ENCODE data around the gene RANBP1.
"Not testable (repeated sequence)": the region's sequence is repeated elsewhere in the genome, so short reads cannot be mapped to it uniquely, and the experiment has no call there.

The RANBP1 gene

DNA sequence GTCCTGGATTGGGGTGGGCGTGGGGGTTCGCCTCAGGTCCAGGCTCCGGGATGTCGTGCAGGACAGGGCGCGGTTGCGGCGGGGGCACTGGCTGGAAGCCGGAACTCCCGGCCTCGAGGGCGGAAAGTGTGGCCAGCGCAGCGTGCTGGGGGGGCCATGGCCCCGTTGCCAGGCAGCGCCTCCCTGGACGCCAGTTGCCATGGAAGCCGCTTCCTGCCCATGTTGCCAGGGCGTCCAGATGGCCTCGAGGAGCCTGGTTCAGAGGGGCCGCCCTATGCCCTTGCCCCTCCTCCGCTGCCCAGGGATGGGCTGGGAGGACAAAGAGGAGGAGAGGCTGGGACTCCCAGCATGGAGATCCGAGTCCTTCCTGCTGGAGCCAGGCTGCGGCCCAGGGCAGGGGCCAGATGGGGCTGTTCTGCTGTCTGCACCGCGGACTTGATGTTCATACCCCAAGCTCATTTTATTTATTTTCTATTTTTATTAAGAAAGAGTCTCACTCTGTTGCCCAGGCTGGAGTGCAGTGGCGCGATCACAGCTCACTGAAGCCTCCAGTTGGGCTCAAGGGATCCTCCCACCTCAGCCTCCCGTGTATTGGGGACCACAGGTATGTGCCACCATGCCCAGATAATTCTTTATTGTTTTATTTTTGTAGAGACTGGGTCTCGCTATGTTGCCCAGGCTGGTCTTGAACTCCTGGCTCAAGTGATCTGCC lies 39.6 kb downstream of the RANBP1 start:
- DNase-seq: no peak

- no peak for DNase-seq
Observed at GRCh38 chr22:20156042-20156389, 40.1 kb downstream of the RANBP1 start.

GRCh38 chr22:20156611-20157429 lies 40.9 kb downstream of the RANBP1 start:
- peak; percentile 19 to 24 for DNase-seq

- DNase-seq: no peak
Observed at GRCh38 chr22:20157430-20158183, 41.7 kb downstream of the RANBP1 start.

- DNase-seq: no peak
Observed at GRCh38 chr22:20158391-20159036, 42.6 kb downstream of the RANBP1 start.

DNA sequence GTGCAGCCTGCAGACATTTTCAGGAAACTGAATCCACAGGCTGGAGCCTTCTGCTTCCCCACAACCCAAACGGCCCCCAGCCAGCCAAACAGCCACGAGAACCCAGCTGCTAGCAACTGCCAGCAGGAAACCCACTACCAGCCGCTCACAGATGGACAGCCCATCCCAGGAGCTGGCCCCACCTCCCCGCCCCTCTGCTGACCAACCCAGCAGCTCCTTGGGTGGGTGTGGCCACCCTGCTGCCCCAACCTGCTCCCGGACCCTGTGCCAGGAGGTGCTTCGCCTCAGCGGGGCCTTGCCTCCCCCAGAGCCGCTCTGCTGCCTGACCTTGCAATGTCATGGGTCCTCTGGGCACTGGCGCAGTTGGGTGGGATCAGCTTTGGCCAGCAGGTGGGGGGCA lies 43.2 kb downstream of the RANBP1 start:
- DNase-seq: no peak

GRCh38 chr22:20159531-20159930 lies 43.6 kb downstream of the RANBP1 start:
- DNase-seq: not testable (repeated sequence)

- DNase-seq: no peak
Observed at GRCh38 chr22:20160041-20160440, 44.1 kb downstream of the RANBP1 start.

- no peak for DNase-seq
Observed at GRCh38 chr22:20164863-20165262, 49.0 kb downstream of the RANBP1 start.

DNA sequence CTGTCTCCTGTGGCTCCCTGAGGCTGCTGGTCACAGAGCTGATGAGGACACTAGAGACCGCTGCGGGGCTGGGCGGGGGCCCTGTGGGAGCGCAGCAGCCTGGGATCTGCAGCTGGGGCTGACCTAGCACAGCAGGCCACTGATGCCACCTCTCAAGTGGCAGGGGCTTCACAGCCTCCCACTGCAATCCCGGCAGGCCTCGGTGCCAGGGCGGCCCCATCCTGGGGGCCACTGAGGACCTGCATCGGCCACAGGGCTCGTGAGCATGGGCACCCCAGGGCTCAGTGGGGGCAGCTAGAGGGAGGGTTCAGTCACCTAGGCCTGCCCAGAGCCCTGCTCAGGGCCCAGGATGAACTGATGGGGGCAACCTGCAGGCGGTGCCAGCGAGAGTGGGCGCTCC lies 49.5 kb downstream of the RANBP1 start:
- no peak for DNase-seq

DNA sequence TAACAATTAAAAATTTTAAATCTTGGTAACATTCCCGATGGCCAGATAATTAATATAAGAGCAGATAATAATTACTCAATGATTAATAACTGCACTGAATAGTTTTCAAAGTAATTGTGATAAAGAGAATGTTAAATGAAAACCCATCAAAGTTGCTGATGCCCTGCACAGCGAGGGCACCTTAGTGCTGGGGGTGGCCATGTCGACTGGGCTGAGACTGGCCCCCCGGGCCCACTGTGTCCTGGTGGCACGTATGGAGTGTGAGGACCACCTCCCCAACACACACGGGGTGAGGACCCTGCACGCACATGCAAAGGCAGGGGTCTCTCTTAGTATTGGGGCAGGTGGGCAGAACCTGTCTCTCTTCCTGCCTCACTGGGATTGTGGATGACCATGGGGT lies 50.0 kb downstream of the RANBP1 start:
- DNase-seq: no peak

- DNase-seq: no peak
Observed at GRCh38 chr22:20166703-20167102, 50.8 kb downstream of the RANBP1 start.

DNA sequence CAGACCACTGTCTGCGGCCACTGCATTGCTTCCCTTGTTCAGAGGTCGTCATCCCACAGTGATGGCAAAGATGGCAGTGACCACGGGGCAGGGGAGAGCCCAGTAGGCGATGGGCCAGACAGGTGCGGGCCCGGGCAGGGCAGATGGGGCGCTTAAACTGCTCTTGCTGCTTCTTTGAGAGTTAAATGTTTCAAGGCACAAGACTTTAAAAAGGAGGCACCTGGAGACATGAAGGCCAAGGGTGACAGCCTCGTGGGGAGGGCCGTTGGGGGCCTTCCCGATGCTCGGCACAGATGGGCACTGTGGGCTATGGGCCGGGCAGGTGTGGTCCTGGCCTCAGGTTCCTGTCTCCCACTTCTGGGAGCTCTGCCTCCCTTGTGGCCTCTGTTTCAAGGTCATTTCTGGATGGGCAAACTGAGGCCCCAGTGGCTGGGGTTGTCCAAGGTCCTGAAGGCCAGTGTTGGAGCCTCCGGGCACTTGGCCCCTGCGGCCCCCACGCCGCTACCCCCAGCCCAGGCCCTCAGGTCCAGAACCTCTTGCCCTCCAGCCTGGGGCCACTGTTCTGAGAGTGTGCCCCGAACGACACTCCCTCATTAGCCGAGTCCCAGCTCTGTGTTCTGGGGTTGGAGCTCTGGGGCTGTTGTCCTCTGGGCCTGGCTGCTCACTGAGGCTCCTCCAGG lies 51.9 kb downstream of the RANBP1 start:
- no peak for DNase-seq

- DNase-seq: no peak
Observed at GRCh38 chr22:20169253-20169822, 53.4 kb downstream of the RANBP1 start.

GRCh38 chr22:20170170-20170569 lies 54.3 kb downstream of the RANBP1 start:
- no peak for DNase-seq

DNA sequence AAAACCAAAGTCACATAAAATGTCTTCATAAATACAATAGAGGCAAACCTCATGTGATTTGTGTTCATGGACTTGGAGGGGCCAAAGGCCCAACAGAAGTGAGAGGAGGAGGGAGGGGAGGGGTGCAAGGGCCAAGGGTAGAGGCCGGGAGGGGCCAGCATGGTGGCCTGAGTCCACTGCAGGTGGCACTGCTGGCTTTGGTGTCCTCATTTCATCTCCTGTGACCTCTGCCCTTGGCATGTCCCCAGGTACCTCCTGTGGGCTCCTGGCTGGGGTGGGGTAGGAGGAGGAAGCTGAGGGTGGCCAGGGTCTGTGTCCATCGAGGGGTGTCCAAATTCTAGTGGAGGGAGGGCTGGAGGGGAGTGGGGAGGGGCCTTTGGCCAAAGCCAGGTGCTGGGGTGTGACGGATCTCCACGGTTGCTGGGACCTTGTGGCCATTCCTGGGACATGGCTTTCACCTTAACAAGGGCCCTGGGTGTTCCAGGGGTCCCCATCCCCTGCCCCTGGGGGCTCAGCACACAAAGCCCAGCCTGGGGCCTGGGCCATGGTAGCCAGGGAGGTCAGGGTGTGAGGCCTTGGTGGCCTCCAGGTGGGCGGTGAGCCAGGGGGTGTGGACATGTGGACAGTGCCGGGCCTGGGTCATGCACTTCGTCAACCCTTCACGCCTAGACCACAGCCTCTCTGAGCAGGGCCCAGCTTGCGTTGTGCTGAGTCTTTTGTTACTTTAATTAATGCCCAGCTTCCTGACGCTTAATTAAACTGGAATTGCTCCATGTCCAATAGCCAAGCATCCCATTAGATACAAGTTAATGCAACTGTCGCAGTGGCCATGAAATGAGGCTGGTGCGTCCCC lies 55.6 kb downstream of the RANBP1 start:
- DNase-seq: no peak

GRCh38 chr22:20172141-20172613 lies 56.3 kb downstream of the RANBP1 start:
- no peak for DNase-seq

DNA sequence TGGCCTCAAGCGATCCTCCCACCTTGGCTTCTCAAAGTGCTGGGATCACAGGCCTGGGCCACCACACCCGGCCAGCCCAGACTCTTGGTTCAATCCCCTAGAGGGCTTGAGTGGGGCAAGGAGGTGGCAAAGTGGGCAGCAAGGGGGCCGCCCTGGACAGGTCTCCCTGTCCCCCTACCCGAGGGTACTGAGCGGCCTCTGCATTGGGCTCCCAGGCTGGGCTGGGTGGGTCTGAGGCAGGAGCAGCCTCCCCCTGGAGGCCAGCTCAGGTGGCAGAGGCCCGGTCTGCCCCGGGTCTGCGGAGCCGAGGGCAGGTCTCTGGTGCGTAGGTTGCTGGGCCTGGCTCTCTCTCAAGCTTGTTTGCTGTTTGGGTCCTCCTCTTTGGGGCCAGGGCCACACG lies 57.3 kb downstream of the RANBP1 start:
- DNase-seq: no peak

DNA sequence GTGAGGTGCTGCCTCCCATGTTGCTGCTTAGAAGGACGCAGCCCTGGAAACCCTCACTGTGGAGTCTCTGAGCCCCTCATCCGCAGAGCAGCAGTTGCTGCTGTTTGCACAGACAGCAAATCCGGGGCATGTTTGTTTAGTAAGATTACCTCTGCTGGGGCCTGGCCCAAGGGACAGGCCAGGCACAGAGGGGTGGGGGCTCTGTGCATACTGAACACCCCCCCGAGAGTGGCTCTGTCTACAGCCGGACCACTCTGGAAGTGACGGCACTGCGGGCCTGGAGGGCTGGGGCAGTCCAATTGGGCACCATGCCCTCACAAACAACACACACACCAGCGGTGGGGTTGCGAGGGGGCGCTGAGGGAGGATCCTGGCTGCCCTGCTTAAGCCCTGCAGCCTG lies 57.9 kb downstream of the RANBP1 start:
- no peak for DNase-seq

- no peak for DNase-seq
Observed at GRCh38 chr22:20174785-20175596, 59.1 kb downstream of the RANBP1 start.
